ENCODE results near the gene EEF1AKMT3.

EEF1AKMT3 gene

DNA sequence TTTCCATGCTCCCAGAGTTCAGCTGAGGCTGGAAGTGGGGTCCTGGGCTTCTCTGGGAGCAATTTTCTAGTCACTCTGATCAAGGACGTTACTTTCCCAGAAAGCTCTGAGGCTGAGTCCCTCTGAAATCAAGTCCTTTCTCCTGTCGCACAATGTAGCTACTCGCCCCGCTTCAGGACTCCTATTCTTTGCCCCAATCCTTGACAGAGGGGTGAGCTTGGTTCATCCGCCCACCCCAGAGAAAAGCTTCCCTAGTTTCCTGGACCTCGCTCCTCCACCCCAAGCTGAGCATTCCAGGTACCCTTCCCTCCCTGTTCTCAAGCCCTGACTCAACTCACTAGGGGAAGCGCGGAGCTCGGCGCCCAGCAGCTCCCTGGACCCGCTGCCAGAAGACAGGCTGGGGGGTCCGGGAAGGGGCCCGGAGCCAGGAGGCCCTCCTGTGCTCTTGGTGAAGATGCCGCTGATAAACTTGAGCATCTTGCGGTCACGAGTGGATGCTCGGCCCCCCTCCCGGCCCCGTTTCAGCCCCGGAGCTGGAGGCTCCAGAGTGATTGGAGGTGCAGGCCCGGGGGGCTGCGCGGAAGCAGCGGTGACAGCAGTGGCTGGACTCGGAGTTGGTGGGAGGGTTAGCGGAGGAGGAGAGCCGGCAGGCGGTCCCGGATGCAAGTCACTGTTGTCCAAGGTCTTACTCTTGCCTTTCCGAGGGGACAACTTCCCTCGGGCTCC, 35.5 kb upstream of the EEF1AKMT3 start:
- TF ChIP-seq, protein P1, sequence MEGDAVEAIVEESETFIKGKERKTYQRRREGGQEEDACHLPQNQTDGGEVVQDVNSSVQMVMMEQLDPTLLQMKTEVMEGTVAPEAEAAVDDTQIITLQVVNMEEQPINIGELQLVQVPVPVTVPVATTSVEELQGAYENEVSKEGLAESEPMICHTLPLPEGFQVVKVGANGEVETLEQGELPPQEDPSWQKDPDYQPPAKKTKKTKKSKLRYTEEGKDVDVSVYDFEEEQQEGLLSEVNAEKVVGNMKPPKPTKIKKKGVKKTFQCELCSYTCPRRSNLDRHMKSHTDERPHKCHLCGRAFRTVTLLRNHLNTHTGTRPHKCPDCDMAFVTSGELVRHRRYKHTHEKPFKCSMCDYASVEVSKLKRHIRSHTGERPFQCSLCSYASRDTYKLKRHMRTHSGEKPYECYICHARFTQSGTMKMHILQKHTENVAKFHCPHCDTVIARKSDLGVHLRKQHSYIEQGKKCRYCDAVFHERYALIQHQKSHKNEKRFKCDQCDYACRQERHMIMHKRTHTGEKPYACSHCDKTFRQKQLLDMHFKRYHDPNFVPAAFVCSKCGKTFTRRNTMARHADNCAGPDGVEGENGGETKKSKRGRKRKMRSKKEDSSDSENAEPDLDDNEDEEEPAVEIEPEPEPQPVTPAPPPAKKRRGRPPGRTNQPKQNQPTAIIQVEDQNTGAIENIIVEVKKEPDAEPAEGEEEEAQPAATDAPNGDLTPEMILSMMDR (IDR thresholded peaks at IDR 0.05; ENCODE audit: insufficient read depth, missing control alignments), result no peak
- no peak for DNase-seq (ENCODE audit: insufficient read length, low spot score)
- FAIRE-seq, result no peak

DNA sequence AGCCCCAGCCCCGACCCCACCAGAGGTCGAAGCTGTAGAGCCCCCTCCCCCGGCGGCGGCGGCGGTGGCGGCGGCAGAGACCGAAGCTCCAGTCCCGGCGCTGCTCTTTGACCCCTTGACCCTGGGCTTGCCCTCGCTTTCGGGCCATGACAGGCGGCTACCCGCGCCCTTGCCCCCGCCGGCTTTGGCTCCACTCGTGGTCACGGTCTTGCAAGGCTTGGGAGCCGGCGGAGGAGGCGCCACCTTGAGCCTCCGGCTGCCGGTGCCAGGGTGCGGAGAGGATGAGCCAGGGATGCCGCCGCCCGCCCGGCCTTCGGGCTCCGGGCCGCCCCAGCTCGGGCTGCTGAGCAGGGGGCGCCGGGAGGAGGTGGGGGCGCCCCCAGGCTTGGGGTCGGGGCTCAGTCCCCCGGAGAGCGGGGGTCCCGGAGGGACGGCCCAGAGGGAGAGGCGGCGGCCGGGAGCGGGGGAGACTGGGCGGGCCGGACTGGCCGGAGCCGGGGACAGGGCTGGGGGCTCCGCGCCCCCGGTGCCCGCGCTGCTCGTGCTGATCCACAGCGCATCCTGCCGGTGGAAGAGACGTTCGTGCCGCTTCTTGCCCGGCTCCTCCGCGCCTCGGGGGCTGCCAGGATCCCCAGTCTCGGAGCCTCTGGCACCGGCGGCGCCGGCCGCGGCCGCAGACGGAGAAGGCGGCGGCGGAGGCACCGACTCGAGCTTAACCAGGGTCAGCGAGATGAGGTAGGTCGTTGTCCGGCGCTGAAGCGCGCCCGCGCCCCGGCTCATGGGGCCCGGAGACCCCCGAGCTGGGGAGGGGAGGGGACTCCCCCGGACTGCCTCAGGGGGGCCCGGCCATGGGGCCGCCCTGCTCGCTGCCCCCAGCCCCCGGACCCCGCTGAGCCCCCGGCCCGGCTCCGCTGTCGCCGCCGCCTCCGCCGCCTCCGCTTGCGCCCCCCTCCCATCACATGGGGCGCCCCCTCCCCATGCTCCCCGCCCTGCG, 34.6 kb upstream of the EEF1AKMT3 start:
- TF ChIP-seq, protein P1 (IDR thresholded peaks at IDR 0.05; ENCODE audit: insufficient read depth, missing control alignments), result peak; percentile 27
- FAIRE-seq, result no peak
- DNase-seq (ENCODE audit: insufficient read length, low spot score), result no peak

DNA sequence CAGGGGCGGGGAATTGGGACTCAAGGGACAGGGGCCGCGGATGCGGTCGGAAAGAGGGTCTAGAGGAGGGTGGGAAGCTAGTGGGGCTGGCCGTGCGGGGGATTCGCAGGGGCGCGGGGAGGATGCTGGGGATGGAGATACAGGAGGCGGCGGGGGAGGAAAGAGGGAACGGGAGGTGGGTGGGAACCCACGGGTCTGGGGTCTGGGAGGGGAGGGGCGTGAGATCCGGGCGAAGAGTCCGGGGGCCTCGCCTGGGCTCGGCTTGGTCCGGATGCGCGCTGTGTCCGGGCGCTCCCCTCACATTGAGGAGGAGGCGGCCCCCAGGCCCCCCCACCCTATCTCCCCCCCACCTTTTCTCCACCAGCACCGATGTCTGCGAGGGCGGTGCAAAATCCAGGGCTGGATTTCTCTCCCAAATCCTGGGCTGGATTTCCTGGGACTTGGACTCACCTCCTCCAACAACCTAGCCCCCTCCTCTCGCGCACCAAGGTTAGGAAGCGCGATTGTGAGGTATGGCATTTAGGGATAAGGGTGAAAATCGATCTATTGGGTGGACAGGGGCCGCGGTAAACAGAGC, 33.7 kb upstream of the EEF1AKMT3 start, which contains the start of gene AGAP2:
Gene AGAP2 (minus strand): TSS at position 82 of the 577 bp plus-strand sequence. CDS start 496 bp downstream, outside the sequence.
- peak; percentile 78 for DNase-seq (ENCODE audit: insufficient read length, low spot score)
- TF ChIP-seq, protein P1 (IDR thresholded peaks at IDR 0.05; ENCODE audit: insufficient read depth, missing control alignments), result no peak
- no peak for FAIRE-seq

DNA sequence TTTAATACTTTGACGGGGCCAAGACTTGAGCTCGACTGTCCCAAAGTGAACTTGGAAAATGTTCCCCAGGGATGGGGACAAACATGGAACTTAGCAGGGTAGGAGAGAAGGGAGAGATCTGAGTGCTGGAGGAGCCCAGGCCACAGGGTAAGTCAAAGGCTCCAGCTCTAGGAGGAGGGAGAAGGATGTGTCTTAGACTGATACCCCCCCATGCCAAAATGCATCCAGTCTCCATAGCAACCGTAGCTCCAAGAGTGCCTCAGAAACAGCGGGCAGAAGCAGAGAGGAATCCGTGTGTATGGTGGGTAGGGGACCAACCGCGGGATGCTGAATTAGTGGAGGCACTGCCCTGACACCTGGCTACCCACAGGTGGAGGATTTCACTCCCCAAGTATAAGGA, 33.0 kb upstream of the EEF1AKMT3 start:
- DNase-seq (ENCODE audit: insufficient read length, low spot score) (no peak), FAIRE-seq (no peak)
- TF ChIP-seq, protein P1 (IDR thresholded peaks at IDR 0.05; ENCODE audit: insufficient read depth, missing control alignments), result no peak

DNA sequence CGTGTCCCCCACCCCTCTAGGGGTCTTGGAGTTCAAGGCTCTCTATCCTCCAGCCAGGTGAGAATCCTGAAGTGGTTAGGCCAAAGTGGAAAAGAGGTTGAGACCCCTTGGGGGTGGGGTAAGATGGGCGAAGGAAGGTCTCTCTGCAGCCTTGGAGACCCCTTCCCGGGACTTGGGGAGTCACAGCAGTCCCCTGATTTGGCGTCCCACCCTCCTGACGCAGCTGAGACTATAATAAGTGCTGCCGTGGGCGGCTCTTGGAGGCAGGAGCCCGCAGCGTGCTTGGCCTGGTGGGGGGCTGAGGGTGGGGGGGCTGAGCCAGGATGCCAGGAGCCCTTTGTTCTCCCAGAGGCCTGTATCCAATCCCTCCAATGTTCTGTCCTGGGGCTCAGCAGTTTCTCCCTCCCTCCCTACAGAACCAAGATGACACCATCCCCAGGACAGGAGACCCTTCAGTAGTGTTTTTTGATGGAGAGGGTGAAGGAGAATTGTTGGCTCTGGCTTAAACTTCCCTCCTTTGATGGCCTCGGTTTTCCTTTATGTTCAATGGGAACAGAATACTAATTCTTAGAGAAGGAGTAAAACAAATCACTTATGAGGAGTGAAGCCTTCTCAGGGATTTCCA, 32.4 kb upstream of the EEF1AKMT3 start:
- FAIRE-seq, result no peak
- TF ChIP-seq, protein P1 (IDR thresholded peaks at IDR 0.05; ENCODE audit: insufficient read depth, missing control alignments), result no peak
- no peak for DNase-seq (ENCODE audit: insufficient read length, low spot score)

DNA sequence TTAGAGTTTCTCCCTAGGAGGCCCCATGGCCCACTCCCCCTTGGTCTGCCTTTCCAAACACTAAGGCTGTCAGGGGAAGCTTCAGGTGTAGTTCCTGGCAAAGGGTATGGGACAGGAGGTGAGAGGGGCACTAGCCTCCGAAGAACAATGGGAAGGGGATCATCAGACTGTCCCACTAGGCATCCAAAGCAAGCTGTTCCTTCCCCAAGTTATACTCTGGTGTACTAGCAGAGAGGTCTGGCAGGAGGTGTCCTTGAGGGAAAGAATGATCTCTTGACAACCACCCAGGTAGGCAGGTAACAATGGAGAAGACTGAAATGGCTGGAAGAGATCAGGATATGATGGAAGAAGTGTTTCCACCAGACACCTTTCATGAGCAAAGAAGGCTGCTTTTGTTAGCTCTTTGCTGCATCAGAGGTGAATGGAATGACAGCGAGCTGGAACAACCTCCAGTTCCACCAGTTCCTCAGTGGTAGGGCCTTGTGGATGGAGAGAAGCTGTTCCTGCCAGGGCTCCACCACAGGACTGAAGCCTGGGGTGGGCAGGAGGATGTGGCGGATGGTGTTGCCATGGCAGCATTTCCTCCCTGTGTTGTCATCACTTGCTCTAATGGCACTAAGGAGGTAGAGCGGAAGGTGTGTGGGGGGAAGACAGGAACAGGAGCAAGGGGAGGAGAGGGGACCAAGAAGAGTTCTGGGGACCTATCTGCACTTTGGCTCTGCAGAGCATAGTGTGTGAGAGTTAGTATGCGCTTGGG, 31.6 kb upstream of the EEF1AKMT3 start:
- TF ChIP-seq, protein P1 (IDR thresholded peaks at IDR 0.05; ENCODE audit: insufficient read depth, missing control alignments), result no peak
- DNase-seq (ENCODE audit: insufficient read length, low spot score) (no peak), FAIRE-seq (no peak)

Data from D721Med (cell line).